NCI-H1436 treated with DMSO at 0.1 percent for 48 hours (cell line): ENCODE measurements around the gene CHRM5.
"Not testable (repeated sequence)": the region's sequence is repeated elsewhere in the genome, so short reads cannot be mapped to it uniquely, and the experiment has no call there.

Source experiments
- DNase-seq: peaks from one replicate; lab custom pipeline; 2025; lab: John Stamatoyannopoulos, UW

CHRM5 gene

DNA sequence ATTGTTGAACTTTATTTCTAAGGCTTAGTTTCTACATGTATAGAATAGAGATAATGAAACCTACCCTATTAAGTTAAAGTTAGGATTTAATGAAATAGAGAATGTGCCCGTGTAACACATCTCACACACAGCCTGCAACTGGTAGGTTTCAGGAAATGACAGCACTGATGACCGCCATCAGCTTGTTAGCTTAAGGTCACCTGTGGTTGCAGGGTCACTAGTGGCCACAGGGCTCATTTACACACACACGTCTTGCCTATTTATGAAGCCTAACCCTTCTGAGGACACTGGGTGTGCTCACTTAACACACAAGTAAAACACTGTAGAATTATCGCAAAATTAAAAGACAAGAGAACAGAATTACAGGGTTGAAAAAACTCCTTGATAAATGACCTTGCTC, 20.1 kb downstream of the CHRM5 start:
- no peak for DNase-seq

- no peak for DNase-seq
Observed at GRCh38 chr15:33994005-33994615, 25.8 kb downstream of the CHRM5 start.

- not testable (repeated sequence) for DNase-seq
Observed at GRCh38 chr15:33995666-33996065, 27.4 kb downstream of the CHRM5 start.

DNA sequence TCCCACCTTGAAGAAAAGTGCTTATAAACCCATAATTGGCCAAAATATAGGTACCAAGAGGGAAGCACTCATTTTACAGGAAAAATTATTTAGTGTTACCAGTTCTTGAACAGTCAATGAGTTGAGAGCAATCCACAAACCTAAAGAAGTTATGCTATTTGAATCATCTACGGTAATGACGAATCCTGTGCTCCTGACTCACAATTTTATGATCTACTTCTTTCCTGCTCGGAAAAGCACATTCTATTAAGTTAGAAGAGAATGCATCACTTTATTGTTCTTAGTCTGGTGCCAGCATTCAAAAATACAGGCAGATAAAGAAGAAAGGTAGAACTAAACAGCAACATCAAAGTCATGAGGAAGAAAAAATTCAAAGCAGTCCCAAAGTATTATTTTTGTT, 33.2 kb downstream of the CHRM5 start:
- DNase-seq, result no peak

DNA sequence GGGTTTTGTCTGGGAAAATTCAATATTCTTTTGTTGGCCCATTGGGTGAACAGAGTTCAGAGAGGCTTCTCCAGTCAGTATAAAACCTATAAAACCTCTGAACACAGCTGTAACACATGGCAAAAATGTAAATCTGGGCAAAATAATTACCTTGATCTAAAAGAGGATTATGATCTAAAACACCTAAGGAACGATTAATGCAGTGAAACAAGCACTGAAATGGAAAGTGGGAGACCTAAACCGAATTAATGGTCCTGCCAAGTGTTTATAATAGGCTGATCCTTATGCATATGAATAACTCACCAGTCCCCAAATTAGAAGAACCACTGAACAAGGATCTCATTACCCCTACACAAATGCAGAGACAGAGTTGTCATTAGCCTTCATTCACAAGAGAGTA, 38.1 kb downstream of the CHRM5 start:
- DNase-seq, result no peak

GRCh38 chr15:34009656-34010055, 41.4 kb downstream of the CHRM5 start:
- no peak for DNase-seq

- DNase-seq, result no peak
Observed at GRCh38 chr15:34010921-34011320, 42.6 kb downstream of the CHRM5 start.

- DNase-seq, result no peak
Observed at GRCh38 chr15:34011481-34011880, 43.2 kb downstream of the CHRM5 start.

- no peak for DNase-seq
Observed at GRCh38 chr15:34012461-34013028, 44.2 kb downstream of the CHRM5 start.

DNA sequence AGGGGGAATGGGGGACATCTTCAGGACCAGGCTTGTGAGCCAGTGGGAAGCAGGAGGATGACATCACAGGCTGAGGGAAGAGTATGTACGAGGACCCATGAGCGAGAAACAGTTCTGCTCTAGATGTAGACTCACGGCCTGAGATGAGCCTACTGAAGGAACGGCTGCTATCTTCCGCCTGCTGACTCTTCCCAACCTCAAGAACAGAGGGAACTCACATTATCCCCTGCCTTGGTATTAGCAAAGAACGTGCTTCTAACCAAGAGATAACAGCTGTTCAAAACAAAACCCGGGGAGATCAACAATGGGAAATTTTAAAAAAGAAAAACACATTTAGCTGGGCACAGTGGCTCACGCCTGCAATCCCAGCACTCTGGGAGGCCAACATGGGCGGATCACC, 45.4 kb downstream of the CHRM5 start:
- no peak for DNase-seq

GRCh38 chr15:34014556-34014955, 46.3 kb downstream of the CHRM5 start:
- DNase-seq, result no peak

DNA sequence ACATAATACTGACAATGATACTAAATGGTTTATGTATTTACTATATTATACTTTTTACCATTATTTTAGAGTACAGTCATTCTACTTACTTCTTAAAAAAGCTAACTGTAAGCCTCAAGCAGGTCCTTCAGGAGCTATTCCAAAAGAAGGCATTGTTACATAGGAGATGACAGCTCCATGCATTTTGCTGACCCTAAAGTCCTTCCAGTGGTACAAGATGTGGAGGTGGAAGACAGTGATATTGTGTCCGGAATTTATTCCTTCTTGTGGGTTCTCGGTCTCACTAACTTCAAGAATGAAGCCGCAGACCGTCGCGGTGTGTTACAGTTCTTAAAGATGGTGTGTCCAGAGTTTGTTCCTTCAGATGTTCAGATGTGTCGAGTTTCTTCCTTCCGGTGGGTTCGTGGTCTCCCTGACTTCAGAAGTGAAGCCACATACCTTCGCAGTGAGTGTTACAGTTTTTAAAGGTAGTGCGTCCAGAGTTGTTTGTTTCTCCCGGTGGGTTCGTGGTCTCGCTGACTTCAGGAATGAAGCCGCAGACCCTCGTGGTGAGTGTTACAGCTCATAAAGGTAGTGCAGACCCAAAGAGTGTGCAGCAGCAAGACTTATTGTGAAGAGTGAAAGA, 49.8 kb downstream of the CHRM5 start:
- DNase-seq, result no peak

DNA sequence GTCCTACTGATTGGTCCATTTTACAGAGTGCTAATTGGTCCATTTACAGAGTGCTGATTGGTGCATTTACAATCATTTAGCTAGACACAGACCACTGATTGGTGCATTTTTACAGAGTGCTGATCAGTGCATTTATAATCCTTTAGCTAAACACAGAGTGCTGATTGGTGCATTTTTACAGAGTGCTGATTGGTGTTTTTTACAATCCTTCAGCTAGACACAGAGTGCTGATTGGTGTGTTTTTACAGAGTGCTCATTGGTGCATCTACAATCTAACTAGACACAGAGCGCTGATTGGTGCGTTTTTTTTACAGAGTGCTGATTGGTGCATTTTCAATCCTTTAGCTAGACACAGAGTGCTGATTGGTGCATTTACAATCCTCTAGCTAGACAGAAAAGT, 50.4 kb downstream of the CHRM5 start:
- DNase-seq, result not testable (repeated sequence)

- DNase-seq, result no peak
Observed at GRCh38 chr15:34019369-34019990, 51.2 kb downstream of the CHRM5 start.

DNA sequence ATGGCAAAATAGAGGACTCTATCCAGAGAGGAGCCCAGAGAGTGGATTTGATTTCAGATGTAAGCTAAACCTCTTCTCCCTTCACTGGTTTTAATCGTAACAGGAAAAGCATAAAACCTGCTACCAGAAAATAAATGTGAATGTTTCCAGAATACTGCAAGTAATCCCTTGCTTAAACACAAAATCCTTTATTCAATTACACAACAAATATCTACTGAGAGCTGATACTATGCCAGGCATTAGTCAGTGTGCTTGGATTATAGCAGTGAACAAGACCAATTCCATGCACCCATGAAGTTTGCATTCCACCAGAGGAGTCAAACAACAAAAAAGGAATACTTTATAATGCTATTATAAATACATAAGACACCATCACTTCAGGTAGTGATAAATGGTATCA, 55.6 kb downstream of the CHRM5 start:
- no peak for DNase-seq

GRCh38 chr15:34025252-34025651, 57.0 kb downstream of the CHRM5 start:
- no peak for DNase-seq

DNA sequence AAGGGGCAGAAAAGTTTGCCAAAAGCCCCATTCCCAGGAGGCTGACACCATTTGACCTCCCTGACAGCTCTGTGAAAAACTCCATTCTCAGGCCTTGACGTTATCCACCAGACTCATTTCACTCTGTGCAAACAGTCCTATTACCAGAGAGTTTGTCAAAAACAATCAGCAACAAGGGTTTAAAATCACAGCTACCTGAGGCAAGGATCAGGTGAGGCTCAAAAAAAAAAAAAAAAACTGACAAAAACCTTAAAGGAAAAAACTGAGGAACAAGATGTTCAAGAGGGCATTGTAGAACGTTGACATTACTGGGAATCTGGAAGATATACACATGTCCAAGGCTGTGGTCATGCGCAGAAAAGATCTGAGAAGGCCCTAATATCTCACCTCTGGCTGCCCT, 59.3 kb downstream of the CHRM5 start:
- DNase-seq, result no peak

DNA sequence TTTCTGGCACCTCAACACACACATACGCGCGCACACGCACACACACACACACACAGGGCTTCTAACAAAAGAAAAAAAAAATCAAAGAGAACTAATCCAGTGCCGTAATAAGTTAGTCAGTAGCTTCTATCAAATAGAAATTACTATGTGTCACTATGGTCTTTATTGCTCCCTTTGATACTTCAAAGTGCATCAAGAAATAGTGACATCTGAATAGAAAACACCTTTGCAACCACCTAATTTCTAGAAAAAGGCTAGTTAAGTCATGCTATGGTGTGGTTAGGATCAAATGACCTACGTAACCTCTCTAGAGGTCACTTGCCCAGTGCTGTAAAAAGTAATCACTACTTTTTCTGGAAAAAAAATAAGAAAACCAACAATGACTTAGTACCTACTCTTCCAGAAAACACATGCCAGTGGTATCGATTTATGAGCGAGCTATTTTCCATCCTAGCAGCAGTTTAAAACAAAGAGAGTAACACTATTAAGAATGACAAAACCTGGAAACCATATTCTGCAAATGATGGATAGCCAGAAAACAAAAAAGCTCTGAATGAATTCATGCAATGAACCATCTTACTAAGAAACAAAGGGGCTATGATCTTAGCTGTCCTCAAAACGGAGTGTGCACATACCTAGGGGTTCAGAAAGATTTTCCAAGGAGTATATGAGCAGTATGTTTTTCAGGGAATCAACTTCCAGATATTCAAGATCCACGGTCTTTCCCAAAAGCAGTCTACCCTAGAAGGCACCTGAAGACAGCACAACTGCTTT, 63.9 kb downstream of the CHRM5 start:
- no peak for DNase-seq

- no peak for DNase-seq
Observed at GRCh38 chr15:34038023-34038870, 70.0 kb downstream of the CHRM5 start.

- no peak for DNase-seq
Observed at GRCh38 chr15:34038871-34039789, 70.8 kb downstream of the CHRM5 start, which contains the start of gene AVEN. TSS of gene AVEN (minus strand) at chr15:34039204. CDS start at chr15:34039046, 158 bp downstream.

- no peak for DNase-seq
Observed at GRCh38 chr15:34039790-34040113, 71.5 kb downstream of the CHRM5 start.
